Measurements from ENCODE around the gene CACNB1. TPM values are rescaled to one million over a fixed set of nuclear protein-coding genes. Genes with fewer than 3 reads are reported as not detected.

The CACNB1 gene
- total and polyA plus RNA-seq, 10 of the 15 experiments (the other 5 are each of a cell fraction or from before 2014, with no cell fraction given): 0.06 to 15.6 (median 6.3) TPM

DNA sequence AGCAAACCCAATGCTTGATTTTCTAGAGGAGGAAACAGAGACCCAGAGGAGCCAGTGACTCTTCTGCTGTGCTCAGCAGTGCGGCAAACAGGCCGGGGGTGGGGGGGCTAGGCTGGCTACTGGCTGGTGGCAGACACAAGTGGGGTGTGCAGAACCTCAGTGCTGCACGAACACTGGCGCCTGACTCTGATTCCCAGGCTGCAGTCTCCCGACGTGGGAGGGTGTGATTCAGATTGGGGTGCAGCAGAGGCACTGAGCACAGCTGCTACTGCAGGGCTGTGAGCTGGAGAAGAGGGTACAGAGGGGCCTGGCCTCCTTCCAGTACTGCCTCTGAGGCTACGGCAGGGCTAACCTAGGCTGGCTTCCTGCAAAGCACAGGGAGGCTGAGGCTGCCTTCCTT, 10.7 kb upstream of the CACNB1 start:
- RAD21 ChIA-PET (ENCODE audit: unreplicated experiment): interaction anchor here (2.1 to 6.1 kb wide), 5 partner anchors 8 to 339 kb away, joined by 8 to 160 read pairs (median 18); partner anchors contain the start of gene RPL19
- Histone ChIP-seq H3K4me3 (no peak overlapping the region), H3K79me2 (ENCODE audit: control insufficient read depth, insufficient read depth, low read length) (no peaks in the 10 kb centered on the region), H3K27me3 (replicated peaks in 1 of 2; ENCODE audit: control insufficient read depth in 2 of 2, insufficient read depth in 2 of 2, low read length in 1 of 2) (peaks cover 2 to 3% of the 10 kb centered on the region in 2 experiments; a peak in 1 of 4 replicates), H4K20me1 (ENCODE audit: control insufficient read depth, insufficient read depth) (peaks cover 3% of the 10 kb centered on the region; the same call in 1 of the 2 replicates), H3K27ac (ENCODE audit: control insufficient read depth, insufficient read depth) (no peak overlapping the region), H3K4me1 (ENCODE audit: control insufficient read depth, insufficient read depth, low read length) (peaks cover 27% of the 10 kb centered on the region), H3K36me3 (ENCODE audit: control insufficient read depth in 2 of 2, insufficient read depth in 2 of 2, low read length in 1 of 2) (peaks cover 10% of the 10 kb centered on the region in 2 experiments), H2AFZ (ENCODE audit: control insufficient read depth, low read depth, low read length) (peak overlapping the region; percentile 38), H3K9ac (ENCODE audit: control insufficient read depth, insufficient read depth, low read length) (no peak overlapping the region), H3K4me2 (ENCODE audit: control insufficient read depth, insufficient read depth) (peak overlapping the region; percentile 85), H3K9me3 (replicated peaks; ENCODE audit: control insufficient read depth, insufficient read depth, low read length) (no peaks in the 10 kb centered on the region)
- no TSS peak for BruUV-seq (replicated peaks)
- intact Hi-C loops (cut with micrococcal nuclease; ENCODE audit: unreplicated experiment): no loop called here
- no peak for TF ChIP-seq NFIC (IDR thresholded peaks at IDR 0.05; ENCODE audit: low read depth, low read length)
- TF ChIP-seq RBBP5 (conservative IDR thresholded peaks at IDR 0.05): no peak
- TF ChIP-seq SMAD5 (IDR thresholded peaks at IDR 0.05; ENCODE audit: low read depth): no peak
- TF ChIP-seq LARP7 (IDR thresholded peaks at IDR 0.05): no peak; the same call in 1 of the 2 replicates
- no peak for TF ChIP-seq NR2C2 (IDR thresholded peaks at IDR 0.05; ENCODE audit: borderline replicate concordance, control insufficient read depth, insufficient read length, low read depth)
- TF ChIP-seq ATF7 (IDR thresholded peaks at IDR 0.05; ENCODE audit: low read depth): no peak
- TF ChIP-seq, protein P1, sequence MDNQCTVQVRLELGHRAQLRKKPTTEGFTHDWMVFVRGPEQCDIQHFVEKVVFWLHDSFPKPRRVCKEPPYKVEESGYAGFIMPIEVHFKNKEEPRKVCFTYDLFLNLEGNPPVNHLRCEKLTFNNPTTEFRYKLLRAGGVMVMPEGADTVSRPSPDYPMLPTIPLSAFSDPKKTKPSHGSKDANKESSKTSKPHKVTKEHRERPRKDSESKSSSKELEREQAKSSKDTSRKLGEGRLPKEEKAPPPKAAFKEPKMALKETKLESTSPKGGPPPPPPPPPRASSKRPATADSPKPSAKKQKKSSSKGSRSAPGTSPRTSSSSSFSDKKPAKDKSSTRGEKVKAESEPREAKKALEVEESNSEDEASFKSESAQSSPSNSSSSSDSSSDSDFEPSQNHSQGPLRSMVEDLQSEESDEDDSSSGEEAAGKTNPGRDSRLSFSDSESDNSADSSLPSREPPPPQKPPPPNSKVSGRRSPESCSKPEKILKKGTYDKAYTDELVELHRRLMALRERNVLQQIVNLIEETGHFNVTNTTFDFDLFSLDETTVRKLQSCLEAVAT (IDR thresholded peaks at IDR 0.05): no peak
- TF ChIP-seq ZNF217 (IDR thresholded peaks at IDR 0.05): no peak
- TF ChIP-seq, protein P2, sequence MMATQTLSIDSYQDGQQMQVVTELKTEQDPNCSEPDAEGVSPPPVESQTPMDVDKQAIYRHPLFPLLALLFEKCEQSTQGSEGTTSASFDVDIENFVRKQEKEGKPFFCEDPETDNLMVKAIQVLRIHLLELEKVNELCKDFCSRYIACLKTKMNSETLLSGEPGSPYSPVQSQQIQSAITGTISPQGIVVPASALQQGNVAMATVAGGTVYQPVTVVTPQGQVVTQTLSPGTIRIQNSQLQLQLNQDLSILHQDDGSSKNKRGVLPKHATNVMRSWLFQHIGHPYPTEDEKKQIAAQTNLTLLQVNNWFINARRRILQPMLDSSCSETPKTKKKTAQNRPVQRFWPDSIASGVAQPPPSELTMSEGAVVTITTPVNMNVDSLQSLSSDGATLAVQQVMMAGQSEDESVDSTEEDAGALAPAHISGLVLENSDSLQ (IDR thresholded peaks at IDR 0.05): no peak
- TF ChIP-seq POLR2AphosphoS5 (IDR thresholded peaks at IDR 0.05; ENCODE audit: low read length): no peak
- no peak for TF ChIP-seq TARDBP (IDR thresholded peaks at IDR 0.05; ENCODE audit: borderline replicate concordance)
- no peak for TF ChIP-seq IKZF2 (IDR thresholded peaks at IDR 0.05)
- TF ChIP-seq, protein P3, sequence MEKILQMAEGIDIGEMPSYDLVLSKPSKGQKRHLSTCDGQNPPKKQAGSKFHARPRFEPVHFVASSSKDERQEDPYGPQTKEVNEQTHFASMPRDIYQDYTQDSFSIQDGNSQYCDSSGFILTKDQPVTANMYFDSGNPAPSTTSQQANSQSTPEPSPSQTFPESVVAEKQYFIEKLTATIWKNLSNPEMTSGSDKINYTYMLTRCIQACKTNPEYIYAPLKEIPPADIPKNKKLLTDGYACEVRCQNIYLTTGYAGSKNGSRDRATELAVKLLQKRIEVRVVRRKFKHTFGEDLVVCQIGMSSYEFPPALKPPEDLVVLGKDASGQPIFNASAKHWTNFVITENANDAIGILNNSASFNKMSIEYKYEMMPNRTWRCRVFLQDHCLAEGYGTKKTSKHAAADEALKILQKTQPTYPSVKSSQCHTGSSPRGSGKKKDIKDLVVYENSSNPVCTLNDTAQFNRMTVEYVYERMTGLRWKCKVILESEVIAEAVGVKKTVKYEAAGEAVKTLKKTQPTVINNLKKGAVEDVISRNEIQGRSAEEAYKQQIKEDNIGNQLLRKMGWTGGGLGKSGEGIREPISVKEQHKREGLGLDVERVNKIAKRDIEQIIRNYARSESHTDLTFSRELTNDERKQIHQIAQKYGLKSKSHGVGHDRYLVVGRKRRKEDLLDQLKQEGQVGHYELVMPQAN (conservative IDR thresholded peaks at IDR 0.05): no peak
- no peak for TF ChIP-seq CBX3 (IDR thresholded peaks at IDR 0.05; ENCODE audit: borderline replicate concordance, low read depth)
- TF ChIP-seq, protein P4, sequence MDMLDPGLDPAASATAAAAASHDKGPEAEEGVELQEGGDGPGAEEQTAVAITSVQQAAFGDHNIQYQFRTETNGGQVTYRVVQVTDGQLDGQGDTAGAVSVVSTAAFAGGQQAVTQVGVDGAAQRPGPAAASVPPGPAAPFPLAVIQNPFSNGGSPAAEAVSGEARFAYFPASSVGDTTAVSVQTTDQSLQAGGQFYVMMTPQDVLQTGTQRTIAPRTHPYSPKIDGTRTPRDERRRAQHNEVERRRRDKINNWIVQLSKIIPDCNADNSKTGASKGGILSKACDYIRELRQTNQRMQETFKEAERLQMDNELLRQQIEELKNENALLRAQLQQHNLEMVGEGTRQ (IDR thresholded peaks at IDR 0.05; ENCODE audit: borderline replicate concordance, low read depth, low read length): no peak
- ATAC-seq: peak; percentile 17; the same call in 2 of the 3 replicates
- CTCF ChIA-PET: interaction anchor here (0.6 to 10.9 kb wide), 11 partner anchors 13 to 415 kb away, joined by 3 to 658 read pairs (median 5); no protein-coding TSS in a partner anchor
- no peak for FAIRE-seq
- in situ Hi-C loops (cut with MboI): loop anchor here (5.0 kb wide), 1 partner anchor 34 kb away; no protein-coding TSS in a partner anchor
- DNase-seq (ENCODE audit: low read depth, low spot score): no peak
- POLR2A ChIA-PET: interaction anchor here (0.6 to 2.7 kb wide), 4 partner anchors 8 to 563 kb away, joined by 3 to 11 read pairs (median 6); partner anchors contain the start of gene RPL19
- SMC1A ChIA-PET (ENCODE audit: uncharacterized antibody, unreplicated experiment): interaction anchor here (0.6 to 5.0 kb wide), 8 partner anchors 9 to 225 kb away, joined by 3 to 76 read pairs (median 10); partner anchors contain the start of genes CACNB1 and RPL19
- 70% methylated on average over 7 of the region's 7 CpGs for WGBS (ENCODE audit: insufficient coverage, insufficient replicate concordance, low lambda C conversion rate, missing lambda C conversion rate)
